Loucy (cell line): ENCODE measurements around the gene RBM44.

Experiments used
- H2AFZ ChIP-seq: fragments of 200-600 bp; sonication (generic); 2 replicates; pipeline ENCODE4 v1.6.0; 2016; ENCODE audit warnings: antibody characterized with exemption, mild to moderate bottlenecking, low read length, moderate library complexity
- H3F3A ChIP-seq: fragments of 200-600 bp; 2 replicates; pipeline ENCODE4 v1.6.0; 2016; ENCODE audit warnings: antibody characterized with exemption, low read depth, mild to moderate bottlenecking
- H3K27me3 ChIP-seq: fragments of 200-600 bp; sonication (generic); 2 replicates; pipeline ENCODE4 v1.6.1; 2014; ENCODE audit warnings: low read length, mild to moderate bottlenecking; ENCODE audit not compliant: insufficient read depth, poor library complexity, severe bottlenecking
- H3K36me3 ChIP-seq: fragments of 200-600 bp; sonication (generic); 2 replicates; pipeline ENCODE4 v1.6.1; 2016; ENCODE audit warnings: low read length; ENCODE audit not compliant: insufficient read depth
- H3K4me1 ChIP-seq: fragments of 200-600 bp; sonication (generic); 2 replicates; pipeline ENCODE4 v1.5.1; 2014; ENCODE audit warnings: low read length, mild to moderate bottlenecking; ENCODE audit not compliant: insufficient read depth, poor library complexity, severe bottlenecking
- H3K4me2 ChIP-seq: fragments of 200-600 bp; sonication (generic); 2 replicates; pipeline ENCODE4 v1.6.0; 2014; ENCODE audit warnings: antibody characterized with exemption, low read length, low read depth, mild to moderate bottlenecking; ENCODE audit not compliant: poor library complexity, severe bottlenecking
- H3K4me3 ChIP-seq: fragments of 200-600 bp; sonication (generic); 2 replicates; pipeline ENCODE4 v1.5.1; 2014; ENCODE audit warnings: low read length, mild to moderate bottlenecking, mixed read lengths; ENCODE audit not compliant: poor library complexity, severe bottlenecking
- H3K79me2 ChIP-seq: fragments of 200-600 bp; sonication (generic); 2 replicates; pipeline ENCODE4 v1.6.1; 2014; ENCODE audit warnings: low read length; ENCODE audit not compliant: insufficient read depth
- H3K9ac ChIP-seq: fragments of 200-600 bp; sonication (generic); 2 replicates; pipeline ENCODE4 v1.6.0; 2014; ENCODE audit warnings: mild to moderate bottlenecking, low read depth, low read length, moderate library complexity; ENCODE audit not compliant: poor library complexity, severe bottlenecking
- H3K9me2 ChIP-seq: fragments of 200-600 bp; sonication (generic); replicated peaks from 2 replicates; pipeline ENCODE4 v1.6.1; 2016; ENCODE audit warnings: low read depth, low read length, mixed read lengths
- H3K9me3 ChIP-seq: fragments of 200-600 bp; sonication (generic); 2 replicates; pipeline ENCODE4 v1.6.1; 2014; ENCODE audit warnings: mild to moderate bottlenecking, antibody characterized with exemption, low read length, low read depth; ENCODE audit not compliant: insufficient read depth
- H4K20me1 ChIP-seq: fragments of 200-600 bp; sonication (generic); 2 replicates; pipeline ENCODE4 v1.6.0; 2014; ENCODE audit warnings: antibody characterized with exemption, low read length, mild to moderate bottlenecking; ENCODE audit not compliant: insufficient read depth, poor library complexity, severe bottlenecking
- EZH2phosphoT487 ChIP-seq: fragments of 200-600 bp; IDR thresholded peaks from 2 replicates; pipeline ENCODE4 v1.6.1; 2018; ENCODE audit warnings: antibody characterized with exemption, mild to moderate bottlenecking, moderate library complexity, borderline replicate concordance
- TF ChIP-seq, protein P1 (sequence below): fragments of 200-600 bp; sonication (generic); conservative IDR thresholded peaks from 2 replicates; pipeline ENCODE4 v1.5.1; 2014; ENCODE audit warnings: mild to moderate bottlenecking, antibody characterized with exemption, low read length

RBM44 gene

DNA sequence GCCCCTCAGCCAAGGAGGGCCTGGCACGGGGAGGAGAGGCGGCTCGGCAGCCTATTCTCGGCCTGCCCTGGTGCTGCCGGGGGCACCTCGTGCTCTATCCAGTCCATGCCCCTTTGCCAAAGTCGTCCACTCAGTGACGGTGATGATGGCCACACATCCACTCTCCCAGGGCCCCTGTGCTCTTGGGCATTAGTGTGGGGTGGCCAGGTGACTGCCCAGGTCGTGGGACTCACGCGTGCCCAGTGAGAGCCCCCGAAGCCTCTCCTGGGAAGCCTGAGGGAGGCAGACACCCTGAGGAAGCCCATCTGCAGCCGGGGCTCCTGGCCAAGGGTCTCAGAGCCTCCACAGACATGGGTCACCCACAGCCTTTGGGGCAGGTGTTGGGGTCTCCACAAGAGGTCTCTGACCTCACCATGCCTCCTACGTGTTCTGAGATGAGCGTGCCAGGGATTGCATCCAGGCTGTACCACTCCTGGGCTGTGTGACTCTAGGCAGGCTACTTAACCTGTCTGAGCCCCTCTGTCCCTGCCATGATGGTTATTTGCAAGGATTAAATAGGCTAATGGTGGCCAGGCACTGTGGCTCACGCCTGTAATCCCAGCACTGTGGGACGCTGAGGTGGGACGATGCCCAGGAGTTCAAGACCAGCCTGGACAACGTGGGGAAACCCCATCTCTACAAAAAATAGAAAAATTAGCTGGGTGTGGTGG lies 73.8 kb downstream of the RBM44 start:
- H3F3A ChIP-seq = no peaks in the 10 kb centered on the region
- H4K20me1 ChIP-seq = no peaks in the 10 kb centered on the region
- H2AFZ ChIP-seq = no peak overlapping the region
- no peaks in the 10 kb centered on the region for H3K36me3 ChIP-seq
- H3K27me3 ChIP-seq = no peaks in the 10 kb centered on the region
- H3K4me3 ChIP-seq = no peak overlapping the region
- no peaks in the 10 kb centered on the region for H3K79me2 ChIP-seq
- no peak overlapping the region for H3K9ac ChIP-seq
- H3K4me2 ChIP-seq = no peak overlapping the region
- no peaks in the 10 kb centered on the region for H3K9me2 ChIP-seq
- no peaks in the 10 kb centered on the region for H3K9me3 ChIP-seq
- H3K4me1 ChIP-seq = peaks cover 19% of the 10 kb centered on the region
- no peak for TF ChIP-seq EZH2phosphoT487
- TF ChIP-seq, protein P1, sequence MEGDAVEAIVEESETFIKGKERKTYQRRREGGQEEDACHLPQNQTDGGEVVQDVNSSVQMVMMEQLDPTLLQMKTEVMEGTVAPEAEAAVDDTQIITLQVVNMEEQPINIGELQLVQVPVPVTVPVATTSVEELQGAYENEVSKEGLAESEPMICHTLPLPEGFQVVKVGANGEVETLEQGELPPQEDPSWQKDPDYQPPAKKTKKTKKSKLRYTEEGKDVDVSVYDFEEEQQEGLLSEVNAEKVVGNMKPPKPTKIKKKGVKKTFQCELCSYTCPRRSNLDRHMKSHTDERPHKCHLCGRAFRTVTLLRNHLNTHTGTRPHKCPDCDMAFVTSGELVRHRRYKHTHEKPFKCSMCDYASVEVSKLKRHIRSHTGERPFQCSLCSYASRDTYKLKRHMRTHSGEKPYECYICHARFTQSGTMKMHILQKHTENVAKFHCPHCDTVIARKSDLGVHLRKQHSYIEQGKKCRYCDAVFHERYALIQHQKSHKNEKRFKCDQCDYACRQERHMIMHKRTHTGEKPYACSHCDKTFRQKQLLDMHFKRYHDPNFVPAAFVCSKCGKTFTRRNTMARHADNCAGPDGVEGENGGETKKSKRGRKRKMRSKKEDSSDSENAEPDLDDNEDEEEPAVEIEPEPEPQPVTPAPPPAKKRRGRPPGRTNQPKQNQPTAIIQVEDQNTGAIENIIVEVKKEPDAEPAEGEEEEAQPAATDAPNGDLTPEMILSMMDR = no peak

DNA sequence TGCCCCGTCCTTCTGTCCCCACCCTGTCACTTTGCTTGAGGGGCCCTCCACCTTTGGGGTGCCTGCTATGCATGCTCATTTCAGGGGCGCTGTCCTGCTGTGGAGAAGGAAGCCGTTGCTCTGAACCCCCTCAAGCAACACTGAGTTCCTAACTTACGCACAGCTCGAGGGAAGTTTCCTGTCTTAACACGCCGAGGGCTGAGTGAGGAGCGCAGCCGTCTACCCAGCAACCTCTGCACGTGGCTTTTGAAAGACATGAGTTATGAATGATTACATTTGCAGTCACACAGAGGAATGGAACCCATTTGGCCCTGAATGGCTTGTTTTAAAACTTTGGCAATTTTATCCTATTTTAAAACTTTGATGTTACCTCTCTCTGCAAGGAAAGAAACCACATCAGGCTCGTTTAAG lies 74.8 kb downstream of the RBM44 start:
- TF ChIP-seq, protein P1 = no peak
- no peak for TF ChIP-seq EZH2phosphoT487
- Histone ChIP-seq H3K79me2 (no peaks in the 10 kb centered on the region), H3K9ac (no peak overlapping the region), H3K4me2 (no peak overlapping the region), H2AFZ (no peak overlapping the region), H3K4me3 (no peak overlapping the region), H3K9me2 (no peaks in the 10 kb centered on the region), H3K36me3 (no peaks in the 10 kb centered on the region), H3K4me1 (peaks cover 17% of the 10 kb centered on the region), H3K9me3 (no peaks in the 10 kb centered on the region), H3K27me3 (no peaks in the 10 kb centered on the region), H3F3A (no peaks in the 10 kb centered on the region), H4K20me1 (no peaks in the 10 kb centered on the region)

DNA sequence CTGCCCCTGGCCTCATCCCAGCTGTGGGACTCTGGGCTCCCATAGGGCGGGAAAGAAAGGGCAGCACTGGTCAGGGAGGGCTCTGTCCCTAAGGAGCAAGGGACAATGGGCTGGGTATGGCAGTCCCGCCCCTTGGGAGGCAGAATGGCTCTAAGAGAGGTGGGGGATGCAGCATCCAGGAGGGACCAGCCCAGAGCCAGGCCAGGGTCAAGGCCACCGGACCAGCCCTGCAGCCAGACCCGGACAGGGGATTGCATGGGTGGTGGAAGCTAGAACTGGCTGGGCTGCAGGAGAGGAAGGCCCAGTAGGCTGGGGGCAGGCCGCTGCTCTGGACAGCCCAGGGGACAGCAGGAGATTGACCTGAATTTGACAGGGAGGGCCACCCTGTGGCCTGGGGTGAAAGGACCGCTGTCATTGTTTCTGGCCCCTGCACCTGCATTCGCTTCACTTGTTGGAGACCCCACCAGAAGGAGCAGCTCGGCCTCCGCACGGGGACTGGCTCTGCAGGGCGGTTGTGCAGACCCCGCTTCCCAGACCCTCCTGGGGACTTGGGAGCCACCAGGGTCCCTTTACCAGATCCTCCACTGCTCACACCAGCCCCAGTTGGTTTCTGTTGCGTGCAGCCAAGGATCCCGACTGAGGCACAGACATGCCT lies 75.4 kb downstream of the RBM44 start:
- Histone ChIP-seq H3K9me2 (no peaks in the 10 kb centered on the region), H3F3A (no peaks in the 10 kb centered on the region), H3K4me1 (peaks cover 11% of the 10 kb centered on the region), H3K9ac (no peak overlapping the region), H3K36me3 (no peaks in the 10 kb centered on the region), H3K79me2 (no peaks in the 10 kb centered on the region), H3K9me3 (no peaks in the 10 kb centered on the region), H3K27me3 (no peaks in the 10 kb centered on the region), H4K20me1 (no peaks in the 10 kb centered on the region), H2AFZ (no peak overlapping the region), H3K4me3 (no peak overlapping the region), H3K4me2 (no peak overlapping the region)
- TF ChIP-seq EZH2phosphoT487 = no peak
- TF ChIP-seq, protein P1 = no peak
